ENCODE results near the gene HEXIM1.

Gene HEXIM1

GRCh38 chr17:45106582-45106981 lies 41.7 kb upstream of the HEXIM1 start:
- H3K36me3 ChIP-seq (ENCODE audit: control insufficient read depth, insufficient read depth, low read length): peaks cover 60% of the 10 kb centered on the region

GRCh38 chr17:45107293-45108010 lies 40.8 kb upstream of the HEXIM1 start:
- Histone ChIP-seq H3K27me3 (ENCODE audit: control insufficient read depth, insufficient read depth, low read length) (no peaks in the 10 kb centered on the region), H3K9me3 (ENCODE audit: control insufficient read depth, insufficient read depth, low read length) (no peaks in the 10 kb centered on the region), H3K36me3 (ENCODE audit: control insufficient read depth, insufficient read depth, low read length) (peaks cover 56% of the 10 kb centered on the region), H3K9ac (ENCODE audit: low read depth, low read length) (no peak overlapping the region), H3K4me3 (ENCODE audit: low read depth, low read length) (no peak overlapping the region), H3K4me1 (ENCODE audit: control insufficient read depth, insufficient read depth, low read length) (no peaks in the 10 kb centered on the region)

More at GRCh38 chr17:45106582-45106981, 41.7 kb upstream of the HEXIM1 start:
- Histone ChIP-seq H3K9me3 (ENCODE audit: control insufficient read depth, insufficient read depth, low read length) (no peaks in the 10 kb centered on the region), H3K4me1 (ENCODE audit: control insufficient read depth, insufficient read depth, low read length) (no peaks in the 10 kb centered on the region), H3K4me3 (ENCODE audit: low read depth, low read length) (no peak overlapping the region), H3K9ac (ENCODE audit: low read depth, low read length) (no peak overlapping the region), H3K27me3 (ENCODE audit: control insufficient read depth, insufficient read depth, low read length) (no peaks in the 10 kb centered on the region)

- Histone ChIP-seq H3K27me3 (ENCODE audit: control insufficient read depth, insufficient read depth, low read length) (no peaks in the 10 kb centered on the region), H3K36me3 (ENCODE audit: control insufficient read depth, insufficient read depth, low read length) (peaks cover 50% of the 10 kb centered on the region), H3K4me1 (ENCODE audit: control insufficient read depth, insufficient read depth, low read length) (no peaks in the 10 kb centered on the region), H3K9ac (ENCODE audit: low read depth, low read length) (no peak overlapping the region), H3K4me3 (ENCODE audit: low read depth, low read length) (no peak overlapping the region), H3K9me3 (ENCODE audit: control insufficient read depth, insufficient read depth, low read length) (no peaks in the 10 kb centered on the region)
Measured at GRCh38 chr17:45108051-45108450, 40.2 kb upstream of the HEXIM1 start.

- Histone ChIP-seq H3K27me3 (ENCODE audit: control insufficient read depth, insufficient read depth, low read length) (no peaks in the 10 kb centered on the region), H3K9ac (ENCODE audit: low read depth, low read length) (no peak overlapping the region), H3K4me1 (ENCODE audit: control insufficient read depth, insufficient read depth, low read length) (no peaks in the 10 kb centered on the region), H3K9me3 (ENCODE audit: control insufficient read depth, insufficient read depth, low read length) (no peaks in the 10 kb centered on the region), H3K4me3 (ENCODE audit: low read depth, low read length) (no peak overlapping the region), H3K36me3 (ENCODE audit: control insufficient read depth, insufficient read depth, low read length) (peaks cover 42% of the 10 kb centered on the region)
Measured at GRCh38 chr17:45108595-45109521, 39.4 kb upstream of the HEXIM1 start.

GRCh38 chr17:45110676-45111611 lies 37.3 kb upstream of the HEXIM1 start:
- Histone ChIP-seq H3K36me3 (ENCODE audit: control insufficient read depth, insufficient read depth, low read length) (peaks cover 24% of the 10 kb centered on the region), H3K9me3 (ENCODE audit: control insufficient read depth, insufficient read depth, low read length) (no peaks in the 10 kb centered on the region), H3K4me1 (ENCODE audit: control insufficient read depth, insufficient read depth, low read length) (no peaks in the 10 kb centered on the region), H3K4me3 (ENCODE audit: low read depth, low read length) (no peak overlapping the region), H3K27me3 (ENCODE audit: control insufficient read depth, insufficient read depth, low read length) (no peaks in the 10 kb centered on the region), H3K9ac (ENCODE audit: low read depth, low read length) (no peak overlapping the region)

GRCh38 chr17:45111850-45112249 lies 36.4 kb upstream of the HEXIM1 start:
- no peaks in the 10 kb centered on the region for H3K27me3 ChIP-seq (ENCODE audit: control insufficient read depth, insufficient read depth, low read length)
- peaks cover 16% of the 10 kb centered on the region for H3K36me3 ChIP-seq (ENCODE audit: control insufficient read depth, insufficient read depth, low read length)
- H3K4me3 ChIP-seq (ENCODE audit: low read depth, low read length): no peak overlapping the region
- no peaks in the 10 kb centered on the region for H3K4me1 ChIP-seq (ENCODE audit: control insufficient read depth, insufficient read depth, low read length)
- no peaks in the 10 kb centered on the region for H3K9me3 ChIP-seq (ENCODE audit: control insufficient read depth, insufficient read depth, low read length)
- no peak overlapping the region for H3K9ac ChIP-seq (ENCODE audit: low read depth, low read length)

- Histone ChIP-seq H3K4me3 (ENCODE audit: low read depth, low read length) (no peak overlapping the region), H3K9me3 (ENCODE audit: control insufficient read depth, insufficient read depth, low read length) (no peaks in the 10 kb centered on the region), H3K36me3 (ENCODE audit: control insufficient read depth, insufficient read depth, low read length) (peaks cover 12% of the 10 kb centered on the region), H3K9ac (ENCODE audit: low read depth, low read length) (no peak overlapping the region), H3K4me1 (ENCODE audit: control insufficient read depth, insufficient read depth, low read length) (no peaks in the 10 kb centered on the region), H3K27me3 (ENCODE audit: control insufficient read depth, insufficient read depth, low read length) (no peaks in the 10 kb centered on the region)
Measured at GRCh38 chr17:45112559-45113423, 35.5 kb upstream of the HEXIM1 start.

GRCh38 chr17:45113424-45113754 lies 34.9 kb upstream of the HEXIM1 start:
- no peaks in the 10 kb centered on the region for H3K9me3 ChIP-seq (ENCODE audit: control insufficient read depth, insufficient read depth, low read length)
- H3K9ac ChIP-seq (ENCODE audit: low read depth, low read length): no peak overlapping the region
- no peaks in the 10 kb centered on the region for H3K27me3 ChIP-seq (ENCODE audit: control insufficient read depth, insufficient read depth, low read length)
- H3K4me1 ChIP-seq (ENCODE audit: control insufficient read depth, insufficient read depth, low read length): no peaks in the 10 kb centered on the region
- no peak overlapping the region for H3K4me3 ChIP-seq (ENCODE audit: low read depth, low read length)
- peaks cover 12% of the 10 kb centered on the region for H3K36me3 ChIP-seq (ENCODE audit: control insufficient read depth, insufficient read depth, low read length)

- no peaks in the 10 kb centered on the region for H3K27me3 ChIP-seq (ENCODE audit: control insufficient read depth, insufficient read depth, low read length)
- no peaks in the 10 kb centered on the region for H3K9me3 ChIP-seq (ENCODE audit: control insufficient read depth, insufficient read depth, low read length)
- no peak overlapping the region for H3K4me3 ChIP-seq (ENCODE audit: low read depth, low read length)
- H3K4me1 ChIP-seq (ENCODE audit: control insufficient read depth, insufficient read depth, low read length): no peaks in the 10 kb centered on the region
- peaks cover 6% of the 10 kb centered on the region for H3K36me3 ChIP-seq (ENCODE audit: control insufficient read depth, insufficient read depth, low read length)
- no peak overlapping the region for H3K9ac ChIP-seq (ENCODE audit: low read depth, low read length)
Measured at GRCh38 chr17:45114117-45114932, 34.0 kb upstream of the HEXIM1 start.

- Histone ChIP-seq H3K9ac (ENCODE audit: low read depth, low read length) (no peak overlapping the region), H3K27me3 (ENCODE audit: control insufficient read depth, insufficient read depth, low read length) (no peaks in the 10 kb centered on the region), H3K9me3 (ENCODE audit: control insufficient read depth, insufficient read depth, low read length) (no peaks in the 10 kb centered on the region), H3K4me3 (ENCODE audit: low read depth, low read length) (no peak overlapping the region), H3K4me1 (ENCODE audit: control insufficient read depth, insufficient read depth, low read length) (no peaks in the 10 kb centered on the region), H3K36me3 (ENCODE audit: control insufficient read depth, insufficient read depth, low read length) (peaks cover 6% of the 10 kb centered on the region)
Measured at GRCh38 chr17:45115015-45115625, 33.2 kb upstream of the HEXIM1 start.

Data from iPS-15b (cell line).